Hematopoietic multipotent progenitor cell (in vitro differentiated cells): ENCODE results near the gene WDFY1. TPM values are rescaled to one million over a fixed set of nuclear protein-coding genes. Genes with fewer than 3 reads are reported as not detected.
A peak's percentile ranks its signal among the peaks of the same experiment; 100 is the strongest.
"Not testable (repeated sequence)": the region's sequence is repeated elsewhere in the genome, so short reads cannot be mapped to it uniquely, and the experiment has no call there.

Source experiments
- DNase-seq, 3 donors: peaks; one replicate each; pipeline ENCODE4 v3.0.0-alpha.2; 2011 to 2015; ENCODE audit warnings: low read depth in 2 of 3, low spot score in 2 of 3
- total RNA-seq: library from RNA; depleted of rRNA; stranded (reverse); fragments of >200 nt; gene quantifications from one replicate; pipeline ENCODE4 v1.2.3, GENCODE V29; 2012

Gene WDFY1
- total RNA-seq, 1 donor, result 66.8 TPM

DNA sequence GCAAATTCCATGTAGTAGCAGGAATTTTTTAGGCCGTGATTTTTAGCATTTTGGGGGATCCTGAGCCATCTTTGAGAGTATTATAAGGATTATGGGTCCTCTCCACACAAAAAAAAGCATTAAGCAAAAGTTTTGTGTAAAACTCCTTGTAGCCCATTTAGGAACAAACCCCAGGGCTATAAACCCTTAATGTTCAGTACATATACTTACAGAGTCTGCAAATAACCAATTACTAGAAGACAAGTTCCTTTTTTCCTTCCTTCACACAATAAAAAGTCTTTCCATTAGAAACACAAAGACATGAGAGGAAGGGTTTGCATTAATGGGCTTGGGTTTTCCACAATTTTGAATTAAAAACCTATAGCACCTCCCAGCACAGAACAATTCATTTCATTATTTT lies 44.6 kb downstream of the WDFY1 start:
- no peak for DNase-seq

DNA sequence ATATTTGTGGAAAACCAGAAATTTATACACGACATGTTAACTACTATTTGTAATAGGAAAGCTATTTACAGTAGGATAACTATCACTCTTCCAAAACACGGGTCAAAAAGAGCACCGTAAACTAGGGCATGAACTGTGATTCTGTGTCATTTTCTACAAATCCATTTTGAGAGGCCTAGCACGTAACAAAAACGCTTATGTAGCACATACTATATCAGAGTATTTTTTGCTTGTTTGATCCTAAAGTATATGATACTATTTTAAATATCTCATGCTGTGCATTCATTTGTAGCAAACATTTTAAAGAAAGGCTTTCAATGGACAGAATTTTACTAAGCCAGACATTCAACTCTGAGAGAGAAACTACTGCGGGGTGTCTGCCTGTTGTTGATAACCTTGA lies 45.1 kb downstream of the WDFY1 start:
- DNase-seq, result no peak

GRCh38 chr2:223897669-223898330 lies 47.3 kb downstream of the WDFY1 start:
- DNase-seq, result no peak

DNA sequence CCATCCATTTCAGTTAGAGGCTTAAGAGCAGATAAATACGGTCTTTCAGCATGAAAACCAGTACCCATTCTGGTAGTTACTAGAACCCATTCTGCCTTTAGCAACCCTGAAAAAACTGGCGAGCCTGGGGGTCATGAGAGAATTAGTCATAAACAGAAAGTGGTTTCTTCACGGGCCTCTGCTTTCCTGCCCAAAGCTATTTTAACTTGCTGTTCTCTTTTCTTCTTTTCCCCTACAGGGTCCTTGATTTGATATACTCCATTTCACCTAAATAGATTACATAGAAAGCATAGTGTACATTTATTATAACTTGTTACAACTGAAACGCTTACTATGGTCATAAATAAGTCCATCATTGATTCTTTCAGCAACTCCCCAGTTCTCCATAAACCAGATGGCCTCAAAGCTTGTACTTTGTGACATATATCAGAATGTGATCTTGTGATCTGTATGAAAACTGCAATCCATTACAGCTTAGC lies 48.3 kb downstream of the WDFY1 start:
- DNase-seq, result peak in 2 of 3 donors; percentile 31 to 47

DNA sequence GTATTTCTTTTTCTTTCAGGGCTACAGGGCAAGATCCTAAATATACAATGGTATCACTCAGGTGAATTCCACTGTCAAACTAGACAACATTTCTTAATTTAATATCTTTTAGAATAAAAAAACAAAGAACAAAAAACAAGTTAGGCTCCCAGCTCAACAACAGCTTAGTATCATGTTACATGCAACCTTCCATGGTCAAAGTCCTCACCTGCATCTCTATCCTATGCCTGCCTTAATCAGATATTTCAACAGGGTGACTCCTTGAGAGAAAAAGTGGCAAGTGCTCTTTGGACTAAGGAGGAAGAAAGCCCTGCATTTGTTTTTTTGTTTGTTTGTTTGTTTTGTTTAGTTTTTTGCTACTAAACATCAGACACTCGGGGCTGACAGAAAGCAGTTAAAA lies 50.2 kb downstream of the WDFY1 start:
- DNase-seq, result no peak

DNA sequence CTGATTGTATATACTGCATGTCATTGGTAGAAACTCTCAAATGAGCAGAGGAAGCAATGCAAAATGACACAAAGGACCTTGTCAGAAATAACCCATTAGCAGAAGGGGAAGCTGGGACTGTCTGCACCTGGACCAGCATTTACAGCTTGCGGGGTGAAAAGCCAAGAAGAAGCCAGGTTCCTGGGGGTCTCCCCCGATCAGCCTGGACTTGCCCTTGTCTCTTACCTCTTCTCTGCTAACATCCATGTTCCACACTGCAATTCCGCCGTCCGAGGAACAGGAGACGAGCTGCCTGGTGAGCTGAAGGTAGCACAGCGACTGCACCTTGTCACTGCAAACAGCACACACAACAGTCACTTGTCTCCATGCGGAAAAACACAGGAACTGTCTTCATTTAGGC lies 51.1 kb downstream of the WDFY1 start:
- no peak for DNase-seq

DNA sequence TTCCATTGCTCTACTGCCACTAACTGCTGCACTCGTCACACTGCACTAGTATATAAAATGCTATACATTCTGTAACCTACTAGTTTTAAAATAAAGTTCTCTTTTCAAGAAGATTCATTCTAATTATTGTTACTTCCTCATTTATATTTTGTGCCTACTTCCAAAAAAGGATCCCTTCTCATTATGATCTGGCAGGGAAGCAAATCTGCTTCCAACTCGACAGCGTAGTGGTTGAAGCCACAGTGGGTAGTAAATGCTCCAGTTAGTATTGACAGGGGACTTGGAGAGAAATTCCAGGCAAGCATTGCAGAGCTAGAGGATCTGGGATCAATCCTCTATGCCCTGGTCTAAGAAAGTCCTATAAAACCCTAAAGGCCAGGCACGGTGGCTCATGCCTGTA lies 54.4 kb downstream of the WDFY1 start:
- DNase-seq, result no peak

DNA sequence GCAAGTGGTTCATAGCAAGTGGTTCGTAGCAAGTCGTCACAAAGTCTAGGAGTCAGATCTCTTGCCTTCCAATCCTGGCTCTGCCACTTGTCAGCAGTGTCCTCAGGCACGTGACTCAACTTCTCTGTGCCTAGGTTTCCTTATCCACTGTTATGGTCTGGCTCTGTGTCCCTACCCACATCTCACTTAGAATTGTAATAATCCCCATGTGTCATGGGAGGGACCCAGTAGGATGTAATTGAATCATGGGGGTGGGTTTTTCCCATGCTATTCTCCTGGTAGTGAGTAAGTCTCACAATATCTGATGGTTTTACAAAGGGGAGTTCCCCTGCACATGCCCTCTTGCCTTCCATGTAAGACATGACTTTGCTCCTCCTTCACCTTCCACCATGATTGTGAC lies 55.9 kb downstream of the WDFY1 start:
- no peak for DNase-seq

GRCh38 chr2:223888251-223888650 lies 56.9 kb downstream of the WDFY1 start:
- DNase-seq, result no peak

DNA sequence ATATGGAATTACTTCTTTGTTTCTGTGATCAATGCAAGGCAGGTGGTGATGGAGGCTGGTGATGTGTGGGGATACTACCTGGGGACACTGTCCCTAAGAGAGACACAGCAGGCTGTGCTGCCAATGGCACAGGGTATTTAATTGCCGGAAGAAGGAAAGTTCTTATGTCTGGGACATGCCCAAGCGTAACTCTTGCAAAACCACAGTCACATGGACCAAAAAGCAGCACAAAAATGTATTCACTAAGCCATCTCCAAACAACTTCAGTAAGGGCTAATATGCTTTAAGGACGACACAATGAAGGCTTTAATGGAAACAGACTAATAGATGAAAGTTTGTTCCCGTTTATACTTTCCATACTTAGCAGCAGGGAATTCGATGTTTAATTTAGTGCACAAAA lies 58.0 kb downstream of the WDFY1 start:
- DNase-seq, result no peak

DNA sequence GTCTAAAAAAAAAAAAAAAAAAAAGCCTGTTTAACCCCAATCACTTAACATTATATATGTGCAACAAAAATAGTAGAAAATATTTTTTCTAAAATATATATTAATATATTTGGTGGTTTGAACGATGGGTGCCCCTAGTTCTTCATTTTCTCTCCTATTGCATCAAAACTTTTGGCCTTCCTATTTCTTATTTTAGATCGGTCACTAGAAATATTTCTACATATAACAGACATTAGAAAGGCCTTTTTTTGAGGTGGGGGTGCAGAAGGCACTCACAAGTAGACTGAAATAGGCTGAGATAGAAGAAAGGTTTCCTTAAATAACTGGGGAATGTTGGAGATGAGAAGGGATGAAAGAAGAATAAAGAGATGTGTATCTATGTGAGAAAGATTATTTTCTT lies 58.4 kb downstream of the WDFY1 start:
- DNase-seq, result no peak

- DNase-seq, result no peak
Measured at GRCh38 chr2:223884399-223884798, 60.7 kb downstream of the WDFY1 start.

DNA sequence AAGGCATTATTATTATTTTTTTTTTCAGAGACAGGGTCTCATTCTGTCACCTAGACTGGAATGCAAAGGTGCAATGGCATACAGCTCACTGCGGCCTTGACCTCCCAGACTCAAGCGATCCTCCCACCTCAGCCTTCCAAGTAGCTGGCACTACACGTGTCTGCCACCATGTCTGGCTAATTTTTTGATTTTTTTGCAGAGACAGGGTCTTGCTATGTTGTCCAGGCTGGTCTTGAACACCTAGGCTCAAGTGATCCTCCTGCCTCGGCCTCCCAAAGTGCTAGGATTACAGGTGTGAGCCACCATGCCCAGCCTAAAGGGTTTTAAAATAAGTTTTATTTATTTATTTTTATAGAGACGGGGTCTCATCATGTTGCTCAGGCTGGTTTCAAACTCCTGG lies 62.4 kb downstream of the WDFY1 start:
- no peak for DNase-seq

GRCh38 chr2:223880796-223881195 lies 64.3 kb downstream of the WDFY1 start:
- DNase-seq, result no peak

DNA sequence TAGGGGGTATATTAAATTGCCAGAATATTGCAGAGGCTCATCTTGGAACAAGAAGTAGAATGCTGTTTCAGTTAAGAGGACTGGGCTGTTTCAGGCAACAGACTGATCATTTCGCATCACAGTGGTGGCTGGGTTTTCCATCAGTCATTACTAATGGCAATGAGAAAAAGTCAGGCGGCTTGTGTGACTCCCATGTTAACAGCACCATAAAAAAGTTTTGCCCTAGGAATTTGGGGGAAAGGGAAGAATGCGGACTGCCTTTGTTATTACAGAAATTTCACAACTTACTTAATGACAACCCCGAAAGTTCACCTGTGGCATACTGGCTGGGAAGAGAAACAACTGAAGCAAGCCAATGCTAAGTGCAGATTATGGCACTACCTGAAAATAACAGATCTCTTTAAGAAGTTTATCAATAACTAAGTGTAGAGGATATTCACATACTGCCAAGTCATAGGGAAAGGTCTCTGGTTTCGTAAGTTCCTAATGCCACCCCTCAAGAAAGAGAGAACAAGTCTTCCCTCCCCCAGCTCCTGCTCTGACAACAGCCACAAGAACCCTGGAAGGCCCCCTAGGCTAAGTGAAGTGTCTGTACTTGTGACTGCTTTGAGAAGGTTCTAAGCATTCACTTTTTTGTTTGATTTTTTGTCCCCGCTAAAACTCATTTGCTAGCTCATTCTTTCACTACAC lies 67.3 kb downstream of the WDFY1 start:
- no peak for DNase-seq

GRCh38 chr2:223873672-223874071 lies 71.5 kb downstream of the WDFY1 start:
- DNase-seq, result no peak

GRCh38 chr2:223872772-223873171 lies 72.4 kb downstream of the WDFY1 start:
- DNase-seq, result not testable (repeated sequence)

DNA sequence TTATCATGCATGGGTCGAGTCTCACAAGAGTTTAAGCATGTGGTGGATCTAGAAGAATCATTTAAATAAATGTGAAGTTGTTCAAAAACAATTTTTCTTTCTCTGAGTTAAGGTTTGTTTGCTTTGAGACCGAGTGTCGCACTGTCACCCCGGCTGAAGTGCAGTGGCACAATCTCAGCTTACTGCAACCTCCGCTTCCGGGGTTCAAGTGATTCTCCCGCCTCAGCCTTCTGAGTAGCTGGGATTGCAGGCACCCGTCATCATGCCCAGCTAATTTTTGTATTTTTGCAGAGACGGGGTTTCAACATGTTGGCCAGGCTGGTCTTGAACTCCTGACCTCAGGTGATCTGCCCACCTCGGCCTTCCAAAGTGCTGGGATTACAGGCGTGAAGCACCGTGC lies 73.5 kb downstream of the WDFY1 start:
- not testable (repeated sequence) for DNase-seq

DNA sequence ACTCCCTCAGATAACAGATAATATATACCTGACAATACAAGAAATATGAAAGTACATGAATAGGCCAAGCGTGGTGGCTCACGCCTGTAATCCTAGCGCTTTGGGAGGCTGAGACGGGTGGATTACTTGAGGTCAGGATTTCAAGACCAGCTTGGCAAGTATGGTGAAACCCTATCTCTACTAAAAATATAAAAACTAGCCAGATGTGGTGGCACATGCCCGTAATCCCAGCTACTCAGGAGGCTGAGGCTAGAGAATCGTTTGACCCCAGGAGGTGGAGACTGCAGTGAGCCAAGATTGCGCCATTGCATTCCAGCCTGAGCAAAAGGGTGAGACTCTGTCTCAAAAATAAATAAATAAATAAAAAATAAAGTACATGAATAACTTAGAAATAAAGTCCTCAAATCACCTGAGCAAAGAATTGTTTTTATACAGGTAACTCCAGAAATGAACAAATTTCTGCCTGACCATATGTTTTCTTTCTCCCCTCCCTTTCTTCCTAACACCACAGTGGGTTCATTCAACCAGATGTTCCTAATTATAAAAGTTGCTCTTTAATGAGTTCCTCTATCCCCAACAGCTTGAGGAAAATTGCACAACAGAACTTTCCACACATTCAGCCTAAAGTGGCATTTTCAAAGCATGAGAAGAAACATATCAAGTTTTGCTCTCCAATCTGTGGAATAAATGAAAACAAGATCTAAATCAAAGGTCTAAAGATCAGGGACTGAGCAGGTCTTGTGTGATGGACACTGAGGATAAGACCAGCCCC lies 74.1 kb downstream of the WDFY1 start:
- DNase-seq, result no peak

DNA sequence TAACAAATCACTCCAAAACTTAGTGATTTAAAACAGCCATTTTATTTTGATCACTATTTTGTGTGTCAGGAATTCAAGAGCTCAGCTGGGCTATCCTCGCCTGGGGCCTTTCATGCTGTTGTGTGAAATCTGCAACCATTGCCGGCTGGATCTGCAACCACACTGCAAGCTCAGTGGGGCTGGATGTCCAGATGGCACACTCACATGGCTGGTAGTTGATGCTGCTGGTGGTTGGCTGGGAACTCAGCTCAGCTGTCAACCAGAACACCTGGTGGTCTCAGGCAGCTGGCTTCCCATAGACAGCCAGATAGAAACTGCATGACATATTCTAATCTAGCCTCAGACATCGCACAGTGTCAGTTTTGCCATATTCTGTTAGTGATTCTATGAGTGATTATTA lies 77.1 kb downstream of the WDFY1 start:
- DNase-seq, result no peak

DNA sequence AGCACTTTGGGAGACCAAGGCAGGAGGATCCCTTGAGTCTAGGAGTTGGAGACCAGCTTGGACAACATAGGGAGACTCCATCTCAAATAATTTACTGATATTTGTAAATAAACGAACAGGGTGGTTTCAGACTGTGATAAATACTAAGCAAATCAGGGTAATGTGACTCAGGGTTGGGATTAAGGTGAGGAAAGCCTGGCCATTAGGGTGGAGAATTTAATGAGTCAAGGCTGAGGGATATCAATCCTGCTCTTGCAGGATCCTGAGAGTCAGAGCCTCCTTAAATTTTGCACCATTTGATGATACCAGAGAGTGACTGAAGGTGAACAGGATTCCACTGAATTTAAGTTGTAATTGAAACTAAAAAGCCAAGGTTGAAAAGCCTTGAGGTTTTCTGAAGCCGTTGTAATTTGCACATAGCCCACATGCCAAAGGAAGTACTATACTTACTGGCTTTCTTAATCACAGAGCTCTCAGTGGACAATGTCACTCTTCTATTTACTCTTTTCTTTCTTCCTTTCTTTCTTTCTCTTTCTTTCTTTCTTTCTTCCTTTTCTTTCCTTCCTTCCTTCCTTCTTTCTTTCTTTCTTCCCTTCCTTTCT lies 79.1 kb downstream of the WDFY1 start:
- DNase-seq, result no peak
